K562 (cell line): ENCODE data around the gene ANKS1B. TPM values are rescaled to one million over a fixed set of nuclear protein-coding genes. Genes with fewer than 3 reads are reported as not detected.

Experiments
- CTCFL ChIP-seq: IDR thresholded peaks from 2 replicates; pipeline ENCODE4 v1.6.1; 2011; ENCODE audit warnings: borderline replicate concordance, low read depth, mild to moderate bottlenecking, moderate library complexity, low read length; ENCODE audit not compliant: insufficient read depth, poor library complexity, severe bottlenecking
- ETV5 ChIP-seq: sonication (generic); formaldehyde crosslinking; IDR thresholded peaks from 2 replicates; pipeline ENCODE4 v1.4.0; 2020; ENCODE audit warnings: low read depth, mild to moderate bottlenecking, missing genetic modification reagents
- OTX1 ChIP-seq: fragments of 450-650 bp; formaldehyde crosslinking; IDR thresholded peaks from 2 replicates; pipeline ENCODE4 v1.4.0; 2022; ENCODE audit warnings: mild to moderate bottlenecking
- ZNF24 ChIP-seq: fragments of 450-650 bp; IDR thresholded peaks from 2 replicates; pipeline ENCODE4 v1.6.1; 2016
- polyA plus RNA-seq, 8 experiments: library from polyadenylated mRNA; depleted of rRNA in 4 of 8; stranded (reverse) in 5 of 8; unstranded in 3 of 8; fragments of >200 nt; fragmentation: Nextera tagmentation in 2 of 8; fragmentation: Illumina TruSeq in 1 of 8; extraction: Ambion mirVana in 2 of 8; extraction: Trizol in 1 of 8; gene quantifications; 2 replicates each; pipeline versions ENCODE4 v1.2.1 to v1.2.3, GENCODE V29; 2011 to 2014; ENCODE audit warnings: inconsistent platforms in 1 of 8, missing spikeins in 1 of 8
- total RNA-seq, 7 experiments: library from RNA; depleted of rRNA in 6 of 7; stranded (reverse); fragments of >200 nt in 6 of 7; fragmentation: Illumina TruSeq in 2 of 7; extraction: Trizol in 2 of 7; gene quantifications; 2 replicates each; pipeline versions ENCODE4 v1.2.1 to v1.2.3, GENCODE V29; 2011 to 2021; ENCODE audit warnings: low replicate concordance in 1 of 7
- TF ChIP-seq, protein P1 (sequence below): fragments of 450-650 bp; IDR thresholded peaks from 2 replicates; pipeline ENCODE4 v1.6.1; 2016; ENCODE audit warnings: mild to moderate bottlenecking, moderate library complexity
- TF ChIP-seq, protein P2 (sequence below): sonication (generic); formaldehyde crosslinking; IDR thresholded peaks from 2 replicates; pipeline ENCODE4 v1.9.0; 2022; ENCODE audit warnings: mild to moderate bottlenecking, missing genetic modification reagents

ANKS1B gene
- total and polyA plus RNA-seq, 9 of the 15 experiments (the other 6 are each of a cell fraction or from before 2014, with no cell fraction given): 0.04 to 0.47 (median 0.28) TPM; not detected in 4

DNA sequence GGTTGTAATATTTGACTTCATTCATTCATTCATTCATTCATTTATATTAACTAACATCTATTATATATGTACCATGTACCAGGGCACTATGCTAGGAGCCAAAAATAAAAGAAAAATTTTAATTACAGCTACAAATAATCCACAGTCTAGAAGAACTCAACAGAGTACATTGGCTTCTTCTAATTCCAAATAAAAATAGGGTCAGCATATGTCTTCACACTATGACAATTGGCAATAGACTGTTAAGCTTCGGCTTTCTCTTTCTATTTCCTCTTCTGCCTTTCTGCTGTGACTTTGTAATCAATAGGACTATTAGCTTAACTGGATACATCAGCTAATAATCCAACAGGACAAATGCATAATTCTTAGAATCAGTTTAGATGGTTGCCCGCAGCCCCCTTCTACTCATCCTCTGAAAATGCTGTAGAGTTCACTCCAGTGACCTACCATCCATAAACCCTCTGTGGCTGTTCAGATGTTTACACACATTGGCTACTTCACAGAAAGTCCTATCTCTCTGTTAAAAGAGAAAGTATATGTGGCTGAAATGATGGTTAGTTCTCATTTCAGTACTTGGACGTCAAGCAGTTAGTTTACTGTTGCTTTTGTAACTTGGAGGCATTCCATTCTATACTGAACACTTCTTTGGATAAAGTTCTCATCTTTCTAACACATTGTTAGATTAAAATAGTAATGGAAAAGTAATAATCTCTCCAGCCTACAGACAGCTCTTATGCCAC is 782.7 kb downstream of the ANKS1B start (continued):
- TF ChIP-seq, protein P1, sequence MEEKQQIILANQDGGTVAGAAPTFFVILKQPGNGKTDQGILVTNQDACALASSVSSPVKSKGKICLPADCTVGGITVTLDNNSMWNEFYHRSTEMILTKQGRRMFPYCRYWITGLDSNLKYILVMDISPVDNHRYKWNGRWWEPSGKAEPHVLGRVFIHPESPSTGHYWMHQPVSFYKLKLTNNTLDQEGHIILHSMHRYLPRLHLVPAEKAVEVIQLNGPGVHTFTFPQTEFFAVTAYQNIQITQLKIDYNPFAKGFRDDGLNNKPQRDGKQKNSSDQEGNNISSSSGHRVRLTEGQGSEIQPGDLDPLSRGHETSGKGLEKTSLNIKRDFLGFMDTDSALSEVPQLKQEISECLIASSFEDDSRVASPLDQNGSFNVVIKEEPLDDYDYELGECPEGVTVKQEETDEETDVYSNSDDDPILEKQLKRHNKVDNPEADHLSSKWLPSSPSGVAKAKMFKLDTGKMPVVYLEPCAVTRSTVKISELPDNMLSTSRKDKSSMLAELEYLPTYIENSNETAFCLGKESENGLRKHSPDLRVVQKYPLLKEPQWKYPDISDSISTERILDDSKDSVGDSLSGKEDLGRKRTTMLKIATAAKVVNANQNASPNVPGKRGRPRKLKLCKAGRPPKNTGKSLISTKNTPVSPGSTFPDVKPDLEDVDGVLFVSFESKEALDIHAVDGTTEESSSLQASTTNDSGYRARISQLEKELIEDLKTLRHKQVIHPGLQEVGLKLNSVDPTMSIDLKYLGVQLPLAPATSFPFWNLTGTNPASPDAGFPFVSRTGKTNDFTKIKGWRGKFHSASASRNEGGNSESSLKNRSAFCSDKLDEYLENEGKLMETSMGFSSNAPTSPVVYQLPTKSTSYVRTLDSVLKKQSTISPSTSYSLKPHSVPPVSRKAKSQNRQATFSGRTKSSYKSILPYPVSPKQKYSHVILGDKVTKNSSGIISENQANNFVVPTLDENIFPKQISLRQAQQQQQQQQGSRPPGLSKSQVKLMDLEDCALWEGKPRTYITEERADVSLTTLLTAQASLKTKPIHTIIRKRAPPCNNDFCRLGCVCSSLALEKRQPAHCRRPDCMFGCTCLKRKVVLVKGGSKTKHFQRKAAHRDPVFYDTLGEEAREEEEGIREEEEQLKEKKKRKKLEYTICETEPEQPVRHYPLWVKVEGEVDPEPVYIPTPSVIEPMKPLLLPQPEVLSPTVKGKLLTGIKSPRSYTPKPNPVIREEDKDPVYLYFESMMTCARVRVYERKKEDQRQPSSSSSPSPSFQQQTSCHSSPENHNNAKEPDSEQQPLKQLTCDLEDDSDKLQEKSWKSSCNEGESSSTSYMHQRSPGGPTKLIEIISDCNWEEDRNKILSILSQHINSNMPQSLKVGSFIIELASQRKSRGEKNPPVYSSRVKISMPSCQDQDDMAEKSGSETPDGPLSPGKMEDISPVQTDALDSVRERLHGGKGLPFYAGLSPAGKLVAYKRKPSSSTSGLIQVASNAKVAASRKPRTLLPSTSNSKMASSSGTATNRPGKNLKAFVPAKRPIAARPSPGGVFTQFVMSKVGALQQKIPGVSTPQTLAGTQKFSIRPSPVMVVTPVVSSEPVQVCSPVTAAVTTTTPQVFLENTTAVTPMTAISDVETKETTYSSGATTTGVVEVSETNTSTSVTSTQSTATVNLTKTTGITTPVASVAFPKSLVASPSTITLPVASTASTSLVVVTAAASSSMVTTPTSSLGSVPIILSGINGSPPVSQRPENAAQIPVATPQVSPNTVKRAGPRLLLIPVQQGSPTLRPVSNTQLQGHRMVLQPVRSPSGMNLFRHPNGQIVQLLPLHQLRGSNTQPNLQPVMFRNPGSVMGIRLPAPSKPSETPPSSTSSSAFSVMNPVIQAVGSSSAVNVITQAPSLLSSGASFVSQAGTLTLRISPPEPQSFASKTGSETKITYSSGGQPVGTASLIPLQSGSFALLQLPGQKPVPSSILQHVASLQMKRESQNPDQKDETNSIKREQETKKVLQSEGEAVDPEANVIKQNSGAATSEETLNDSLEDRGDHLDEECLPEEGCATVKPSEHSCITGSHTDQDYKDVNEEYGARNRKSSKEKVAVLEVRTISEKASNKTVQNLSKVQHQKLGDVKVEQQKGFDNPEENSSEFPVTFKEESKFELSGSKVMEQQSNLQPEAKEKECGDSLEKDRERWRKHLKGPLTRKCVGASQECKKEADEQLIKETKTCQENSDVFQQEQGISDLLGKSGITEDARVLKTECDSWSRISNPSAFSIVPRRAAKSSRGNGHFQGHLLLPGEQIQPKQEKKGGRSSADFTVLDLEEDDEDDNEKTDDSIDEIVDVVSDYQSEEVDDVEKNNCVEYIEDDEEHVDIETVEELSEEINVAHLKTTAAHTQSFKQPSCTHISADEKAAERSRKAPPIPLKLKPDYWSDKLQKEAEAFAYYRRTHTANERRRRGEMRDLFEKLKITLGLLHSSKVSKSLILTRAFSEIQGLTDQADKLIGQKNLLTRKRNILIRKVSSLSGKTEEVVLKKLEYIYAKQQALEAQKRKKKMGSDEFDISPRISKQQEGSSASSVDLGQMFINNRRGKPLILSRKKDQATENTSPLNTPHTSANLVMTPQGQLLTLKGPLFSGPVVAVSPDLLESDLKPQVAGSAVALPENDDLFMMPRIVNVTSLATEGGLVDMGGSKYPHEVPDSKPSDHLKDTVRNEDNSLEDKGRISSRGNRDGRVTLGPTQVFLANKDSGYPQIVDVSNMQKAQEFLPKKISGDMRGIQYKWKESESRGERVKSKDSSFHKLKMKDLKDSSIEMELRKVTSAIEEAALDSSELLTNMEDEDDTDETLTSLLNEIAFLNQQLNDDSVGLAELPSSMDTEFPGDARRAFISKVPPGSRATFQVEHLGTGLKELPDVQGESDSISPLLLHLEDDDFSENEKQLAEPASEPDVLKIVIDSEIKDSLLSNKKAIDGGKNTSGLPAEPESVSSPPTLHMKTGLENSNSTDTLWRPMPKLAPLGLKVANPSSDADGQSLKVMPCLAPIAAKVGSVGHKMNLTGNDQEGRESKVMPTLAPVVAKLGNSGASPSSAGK: no peak
- no peak for TF ChIP-seq ETV5 (CRISPR knock-in tag)
- no peak for TF ChIP-seq CTCFL
- TF ChIP-seq ZNF24: no peak
- TF ChIP-seq OTX1 (CRISPR knock-in tag): no peak
- TF ChIP-seq, protein P2, sequence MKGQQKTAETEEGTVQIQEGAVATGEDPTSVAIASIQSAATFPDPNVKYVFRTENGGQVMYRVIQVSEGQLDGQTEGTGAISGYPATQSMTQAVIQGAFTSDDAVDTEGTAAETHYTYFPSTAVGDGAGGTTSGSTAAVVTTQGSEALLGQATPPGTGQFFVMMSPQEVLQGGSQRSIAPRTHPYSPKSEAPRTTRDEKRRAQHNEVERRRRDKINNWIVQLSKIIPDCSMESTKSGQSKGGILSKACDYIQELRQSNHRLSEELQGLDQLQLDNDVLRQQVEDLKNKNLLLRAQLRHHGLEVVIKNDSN: no peak
- TF ChIP-seq, all 486 proteins: peak for 0
